OCI-LY3 (cell line): Measurements from ENCODE around the gene FGF11.

ENCODE experiments used
- CTCF ChIP-seq: fragments of 200-600, 300-600 bp; sonication (generic); IDR thresholded peaks from 2 replicates; pipeline ENCODE4 v1.5.1; 2014; ENCODE audit warnings: antibody characterized with exemption, low read length, low read depth
- EZH2phosphoT487 ChIP-seq: fragments of 200-600 bp; shearing (Covaris generic); IDR thresholded peaks from 2 replicates; pipeline ENCODE4 v1.6.1; 2018; ENCODE audit warnings: antibody characterized with exemption, mixed run types, low read depth

DNA sequence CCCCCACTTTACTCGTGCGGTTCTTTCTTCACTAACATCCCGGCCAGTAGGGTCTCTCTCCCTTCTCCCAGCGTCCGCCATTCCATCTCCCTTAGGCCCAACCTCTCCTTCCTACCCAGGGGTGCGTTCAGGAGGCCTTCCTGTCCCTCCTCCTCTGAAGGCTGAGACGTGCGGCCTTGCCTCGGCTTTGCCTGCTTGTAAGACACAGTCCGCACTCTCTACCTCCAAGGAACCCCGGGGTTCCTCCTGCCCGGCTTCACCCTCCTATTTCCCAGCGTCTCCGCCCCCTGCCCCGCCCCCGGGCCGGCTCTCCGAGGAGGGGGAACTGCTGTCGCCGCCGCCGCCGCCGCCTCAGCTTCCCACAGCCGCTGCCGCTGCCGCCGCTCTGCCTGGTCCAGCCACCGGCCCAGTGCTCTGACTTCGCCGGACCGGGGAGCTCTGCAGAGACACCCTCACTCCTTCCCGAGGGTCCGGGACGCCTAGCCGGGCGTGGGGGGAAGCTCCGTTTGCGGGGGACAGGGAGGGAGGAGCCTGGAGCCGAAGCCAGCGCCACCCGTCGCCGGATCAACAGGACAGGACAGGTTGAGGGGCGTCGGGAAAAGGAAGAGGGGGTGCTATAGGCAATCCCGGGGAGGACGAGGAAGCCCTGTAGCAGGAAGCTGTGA is 1.2 kb upstream of the FGF11 start:
- TF ChIP-seq CTCF (no peak), EZH2phosphoT487 (no peak)
